ENCODE results near the gene CFAP299.

The CFAP299 gene

GRCh38 chr4:80967346-80967745 lies 631.8 kb downstream of the CFAP299 start:
- no peak for DNase-seq

GRCh38 chr4:80980239-80980638 lies 644.7 kb downstream of the CFAP299 start:
- DNase-seq: no peak

GRCh38 chr4:80986011-80986410 lies 650.5 kb downstream of the CFAP299 start:
- DNase-seq: no peak

GRCh38 chr4:80989921-80990544 lies 654.5 kb downstream of the CFAP299 start:
- DNase-seq: no peak

GRCh38 chr4:80990851-80991250 lies 655.3 kb downstream of the CFAP299 start:
- DNase-seq: no peak

GRCh38 chr4:80999943-81000342 lies 664.4 kb downstream of the CFAP299 start:
- no peak for DNase-seq

- no peak for DNase-seq
Observed at GRCh38 chr4:81003597-81004111, 668.1 kb downstream of the CFAP299 start.

- no peak for DNase-seq
Observed at GRCh38 chr4:81007417-81007816, 671.9 kb downstream of the CFAP299 start.
